HepG2 (cell line): ENCODE results near the gene RHBDF2. TPM values are rescaled to one million over a fixed set of nuclear protein-coding genes. Genes with fewer than 3 reads are reported as not detected.
A peak's percentile ranks its signal among the peaks of the same experiment; 100 is the strongest.

Source experiments
- ARID2 ChIP-seq: sonication (generic); formaldehyde crosslinking; IDR thresholded peaks from 2 replicates; pipeline ENCODE4 v1.8.1; 2022; ENCODE audit warnings: mild to moderate bottlenecking, missing genetic modification reagents, borderline replicate concordance
- ATM ChIP-seq: fragments of 450-650 bp; IDR thresholded peaks from 2 replicates; pipeline ENCODE4 v1.7.1; 2017; ENCODE audit warnings: mild to moderate bottlenecking, borderline replicate concordance
- CERS6 ChIP-seq: sonication (generic); formaldehyde crosslinking; IDR thresholded peaks from 2 replicates; pipeline ENCODE4 v1.5.0; 2020; ENCODE audit warnings: missing genetic modification reagents
- ELF1 ChIP-seq: sonication (generic); formaldehyde crosslinking; IDR thresholded peaks from 2 replicates; pipeline ENCODE4 v1.4.0; 2020; ENCODE audit warnings: missing genetic modification reagents
- GATAD2A ChIP-seq: IDR thresholded peaks from 2 replicates; pipeline ENCODE4 v1.6.1; 2016
- HDAC6 ChIP-seq: fragments of 200-600 bp; sonication (generic); IDR thresholded peaks from 2 replicates; pipeline ENCODE4 v1.7.0; 2017; ENCODE audit warnings: mild to moderate bottlenecking, antibody characterized with exemption, low read length, low read depth
- HES4 ChIP-seq: sonication (generic); formaldehyde crosslinking; IDR thresholded peaks from 2 replicates; pipeline ENCODE4 v1.9.0; 2021; ENCODE audit warnings: mild to moderate bottlenecking, missing genetic modification reagents, borderline replicate concordance
- IKZF5 ChIP-seq: IDR thresholded peaks from 2 replicates; pipeline ENCODE4 v1.6.1; 2018; ENCODE audit warnings: missing genetic modification reagents, mild to moderate bottlenecking, missing compliant biosample characterization
- MAZ ChIP-seq, 2 experiments: sonication (generic) in 1 of 2; formaldehyde crosslinking in 1 of 2; IDR thresholded peaks; 2 replicates each; pipeline versions ENCODE4 v1.5.0 to v1.6.1; 2012 to 2020; ENCODE audit warnings: low read depth in 2 of 2, mild to moderate bottlenecking in 2 of 2, borderline replicate concordance in 1 of 2, improper control_type of control experiment in 1 of 2, low read length in 1 of 2, missing genetic modification reagents in 1 of 2, moderate library complexity in 1 of 2
- NR2F6 ChIP-seq, 2 experiments: IDR thresholded peaks; 2 replicates each; pipeline ENCODE4 v1.6.1; 2016; ENCODE audit warnings: antibody characterized with exemption in 1 of 2, mild to moderate bottlenecking in 1 of 2
- RFXAP ChIP-seq: sonication (generic); formaldehyde crosslinking; IDR thresholded peaks from 2 replicates; pipeline ENCODE4 v1.4.0; 2020; ENCODE audit warnings: missing genetic modification reagents, borderline replicate concordance
- SIN3A ChIP-seq: IDR thresholded peaks from 2 replicates; pipeline ENCODE4 v1.6.1; 2011; ENCODE audit warnings: low read depth, mild to moderate bottlenecking, control low read depth, low read length, borderline replicate concordance
- SKI ChIP-seq: fragments of 450-650 bp; IDR thresholded peaks from one replicate; pipeline ENCODE4 v1.6.1; 2018; ENCODE audit warnings: mild to moderate bottlenecking; ENCODE audit not compliant: partially characterized antibody
- SNAPC2 ChIP-seq: sonication (generic); formaldehyde crosslinking; IDR thresholded peaks from 2 replicates; pipeline ENCODE4 v1.8.1; 2022; ENCODE audit warnings: mild to moderate bottlenecking, missing genetic modification reagents
- SP1 ChIP-seq, 2 experiments: fragments of 450-650 bp in 1 of 2; sonication (generic) in 1 of 2; formaldehyde crosslinking in 1 of 2; IDR thresholded peaks; 2 replicates each; pipeline versions ENCODE4 v1.4.0 to v1.6.1; 2016 to 2020; ENCODE audit warnings: missing genetic modification reagents in 1 of 2
- TARDBP ChIP-seq: sonication (generic); formaldehyde crosslinking; IDR thresholded peaks from 2 replicates; pipeline ENCODE4 v1.8.0; 2022; ENCODE audit warnings: mild to moderate bottlenecking, missing genetic modification reagents
- TBL1XR1 ChIP-seq: fragments of 150-350 bp; IDR thresholded peaks from 2 replicates; pipeline ENCODE4 v1.6.1; 2014; ENCODE audit warnings: borderline replicate concordance, low read length; ENCODE audit not compliant: partially characterized antibody
- TBX2 ChIP-seq: sonication (generic); formaldehyde crosslinking; IDR thresholded peaks from 2 replicates; pipeline ENCODE4 v1.5.0; 2020; ENCODE audit warnings: missing genetic modification reagents, mild to moderate bottlenecking, borderline replicate concordance
- ZNF18 ChIP-seq: sonication (generic); formaldehyde crosslinking; IDR thresholded peaks from 2 replicates; pipeline ENCODE4 v1.8.0; 2022; ENCODE audit warnings: mild to moderate bottlenecking, missing genetic modification reagents; ENCODE audit not compliant: insufficient replicate concordance
- ZNF20 ChIP-seq: sonication (generic); formaldehyde crosslinking; IDR thresholded peaks from 2 replicates; pipeline ENCODE4 v1.4.0; 2020; ENCODE audit warnings: mild to moderate bottlenecking, moderate library complexity, missing genetic modification reagents
- ZNF253 ChIP-seq: sonication (generic); formaldehyde crosslinking; IDR thresholded peaks from 2 replicates; pipeline ENCODE4 v1.8.0; 2022; ENCODE audit warnings: mild to moderate bottlenecking, missing genetic modification reagents, borderline replicate concordance
- ZNF446 ChIP-seq: sonication (generic); formaldehyde crosslinking; IDR thresholded peaks from 2 replicates; pipeline ENCODE4 v1.5.0; 2020; ENCODE audit warnings: mild to moderate bottlenecking, missing genetic modification reagents
- ZNF557 ChIP-seq: sonication (generic); formaldehyde crosslinking; IDR thresholded peaks from 2 replicates; pipeline ENCODE4 v1.4.0; 2020; ENCODE audit warnings: missing genetic modification reagents
- ZNF720 ChIP-seq: sonication (generic); formaldehyde crosslinking; IDR thresholded peaks from 2 replicates; pipeline ENCODE4 v1.4.0; 2020; ENCODE audit warnings: missing genetic modification reagents
- ZNF747 ChIP-seq: sonication (generic); formaldehyde crosslinking; IDR thresholded peaks from 2 replicates; pipeline ENCODE4 v1.8.1; 2023; ENCODE audit warnings: missing genetic modification reagents, mild to moderate bottlenecking, borderline replicate concordance
- ZNF784 ChIP-seq: sonication (generic); formaldehyde crosslinking; IDR thresholded peaks from 2 replicates; pipeline ENCODE4 v1.5.1; 2020; ENCODE audit warnings: missing genetic modification reagents, mild to moderate bottlenecking, borderline replicate concordance
- polyA plus RNA-seq, 8 experiments: library from polyadenylated mRNA; depleted of rRNA in 3 of 8; stranded (reverse) in 7 of 8; unstranded in 1 of 8; fragments of >200 nt; fragmentation: Illumina TruSeq in 4 of 8; extraction: Trizol in 4 of 8; gene quantifications; 2 replicates each; pipeline versions ENCODE4 v1.2.1 to v1.2.3, GENCODE V29; 2011 to 2016; ENCODE audit warnings: low read depth in 4 of 8, missing spikeins in 1 of 8, mixed read lengths in 1 of 8; ENCODE audit not compliant: insufficient read depth in 1 of 8
- total RNA-seq, 5 experiments: library from RNA; depleted of rRNA; stranded (reverse); fragments of >200 nt; fragmentation: Illumina TruSeq; extraction: Trizol; gene quantifications; 2 replicates each; pipeline ENCODE4 v1.2.3, GENCODE V29; 2016; ENCODE audit warnings: low read depth in 1 of 5

Gene RHBDF2
- total and polyA plus RNA-seq, 2 of the 13 experiments (the other 11 are each of a cell fraction or from before 2014, with no cell fraction given): 7.8 to 24.2 TPM

DNA sequence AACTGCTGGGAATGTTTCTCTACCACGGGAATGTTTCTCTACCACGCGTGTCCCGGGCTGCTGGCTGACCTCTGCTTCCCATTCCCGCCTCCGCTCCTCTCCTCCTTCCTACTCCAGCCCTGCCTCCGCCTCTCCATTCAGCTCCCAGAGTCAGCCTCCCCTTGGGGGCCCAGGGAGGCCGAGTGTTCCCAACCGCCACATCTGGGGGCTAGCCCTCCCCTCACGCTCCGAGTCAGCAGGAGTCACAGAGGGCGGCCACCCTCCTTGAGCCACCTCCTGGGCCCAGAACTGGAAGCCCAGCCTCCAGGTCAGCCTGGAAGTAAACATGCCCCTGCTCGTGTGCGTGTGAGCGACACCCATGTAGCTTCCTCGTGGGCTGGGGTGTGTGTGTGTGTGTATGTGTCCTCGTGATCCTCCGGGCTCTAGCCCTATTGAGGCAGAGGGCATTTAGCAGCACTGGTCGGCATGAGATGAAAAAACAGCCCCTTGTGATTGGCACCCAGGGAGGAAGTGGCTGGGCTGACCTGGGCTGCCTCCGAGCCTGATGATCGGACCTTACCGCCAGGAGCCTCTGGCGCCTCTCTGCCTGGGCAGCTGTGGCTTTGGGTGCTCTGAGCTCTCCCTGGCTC, 29.0 kb upstream of the RHBDF2 start (continued):
- TF ChIP-seq MAZ (IDR thresholded peaks at IDR 0.05; ENCODE audit: borderline replicate concordance, low read depth, low read length) (no peak), MAZ (CRISPR knock-in tag; IDR thresholded peaks at IDR 0.05; ENCODE audit: low read depth) (no peak; the same call in 1 of the 2 replicates), ZNF18 (no peak), ZNF784 (CRISPR knock-in tag) (no peak), IKZF5 (CRISPR knock-in tag) (no peak), GATAD2A (CRISPR knock-in tag) (no peak), SNAPC2 (no peak), HDAC6 (no peak), TARDBP (CRISPR knock-in tag) (no peak), ZNF747 (CRISPR knock-in tag) (no peak; the same call in 1 of the 2 replicates), ZNF253 (CRISPR knock-in tag) (no peak), SKI (peak; percentile 15), ZNF557 (CRISPR knock-in tag) (no peak), SIN3A (no peak), ZNF446 (CRISPR knock-in tag) (no peak), ARID2 (no peak), ELF1 (CRISPR knock-in tag) (no peak), ATM (no peak), ZNF20 (CRISPR knock-in tag) (no peak), HES4 (no peak), TBL1XR1 (no peak), NR2F6 (IDR thresholded peaks at IDR 0.05) (no peak), NR2F6 (CRISPR knock-in tag; IDR thresholded peaks at IDR 0.05) (peak; percentile 33; the same call in 1 of the 2 replicates), RFXAP (no peak), TBX2 (CRISPR knock-in tag) (peak; percentile 50; the same call in 1 of the 2 replicates), ZNF720 (no peak), CERS6 (CRISPR knock-in tag) (no peak), SP1 (IDR thresholded peaks at IDR 0.05) (no peak), SP1 (CRISPR knock-in tag; IDR thresholded peaks at IDR 0.05) (no peak)
